ENCODE measurements around the gene PCDHGB4.
"Not testable (repeated sequence)": the region's sequence is repeated elsewhere in the genome, so short reads cannot be mapped to it uniquely, and the experiment has no call there.

The PCDHGB4 gene

DNA sequence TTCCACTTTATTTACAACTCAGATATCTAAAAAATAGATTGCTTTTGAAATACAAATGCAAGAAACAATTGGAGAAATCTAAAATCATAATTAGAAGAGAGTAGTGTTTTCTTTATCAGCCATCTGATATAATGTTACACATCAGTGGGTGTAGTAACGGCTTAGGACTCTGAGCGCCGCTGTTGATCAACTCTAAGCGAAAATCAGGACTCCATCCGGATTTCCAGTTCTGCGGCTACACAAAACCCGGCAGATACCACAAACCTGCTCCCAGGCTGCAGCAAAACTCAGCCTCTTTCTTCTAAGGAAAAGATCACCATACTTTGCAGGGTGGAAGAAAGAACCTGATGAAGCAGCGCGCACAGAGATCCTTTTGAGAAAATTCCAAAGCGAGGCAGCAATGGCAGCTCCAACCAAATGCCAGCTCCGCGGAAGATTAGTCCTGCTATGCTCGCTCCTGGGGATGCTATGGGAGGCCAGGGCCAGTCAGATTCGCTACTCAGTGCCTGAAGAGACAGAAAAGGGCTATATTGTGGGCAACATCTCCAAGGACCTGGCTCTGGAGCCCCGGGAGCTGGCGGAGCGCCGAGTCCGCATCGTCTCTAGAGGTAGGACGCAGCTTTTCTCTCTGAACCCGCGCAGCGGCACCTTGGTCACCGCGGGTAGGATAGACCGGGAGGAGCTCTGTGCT, 15.2 kb downstream of the PCDHGB4 start, which contains the start of gene PCDHGA9:
Gene PCDHGA9 (plus strand): TSS at position 226 of the 691 bp plus-strand sequence. CDS start 175 bp downstream, at position 401.
- DNase-seq, result no peak

- DNase-seq, result no peak
These were observed 15.9 kb downstream of the PCDHGB4 start for GRCh38 chr5:141403387-141403786.

GRCh38 chr5:141407790-141408505, 20.4 kb downstream of the PCDHGB4 start, which contains the start of gene PCDHGB6:
Gene PCDHGB6 (plus strand): TSS chr5:141408021. CDS start chr5:141408203, 182 bp downstream.
- peak; percentile 25 for DNase-seq

DNA sequence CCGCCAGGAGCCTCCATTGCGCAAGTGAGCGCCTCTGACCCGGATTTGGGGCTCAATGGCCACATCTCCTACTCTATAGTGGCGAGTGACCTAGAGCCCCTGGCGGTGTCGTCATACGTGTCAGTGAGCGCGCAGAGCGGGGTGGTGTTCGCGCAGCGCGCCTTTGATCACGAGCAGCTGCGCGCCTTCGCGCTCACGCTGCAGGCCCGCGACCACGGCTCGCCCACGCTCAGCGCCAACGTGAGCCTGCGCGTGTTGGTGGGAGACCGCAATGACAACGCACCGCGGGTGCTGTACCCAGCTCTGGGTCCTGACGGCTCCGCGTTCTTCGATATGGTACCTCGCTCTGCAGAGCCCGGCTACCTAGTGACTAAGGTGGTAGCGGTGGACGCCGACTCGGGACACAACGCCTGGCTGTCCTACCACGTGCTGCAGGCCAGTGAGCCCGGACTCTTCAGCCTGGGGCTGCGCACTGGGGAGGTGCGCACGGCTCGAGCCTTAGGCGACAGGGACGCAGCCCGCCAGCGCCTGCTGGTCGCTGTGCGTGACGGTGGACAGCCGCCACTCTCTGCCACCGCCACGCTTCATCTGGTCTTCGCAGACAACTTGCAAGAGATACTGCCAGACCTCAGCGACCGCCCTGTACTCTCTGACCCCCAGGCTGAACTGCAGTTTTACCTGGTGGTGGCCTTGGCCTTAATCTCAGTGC, 22.3 kb downstream of the PCDHGB4 start:
- DNase-seq, result no peak

DNA sequence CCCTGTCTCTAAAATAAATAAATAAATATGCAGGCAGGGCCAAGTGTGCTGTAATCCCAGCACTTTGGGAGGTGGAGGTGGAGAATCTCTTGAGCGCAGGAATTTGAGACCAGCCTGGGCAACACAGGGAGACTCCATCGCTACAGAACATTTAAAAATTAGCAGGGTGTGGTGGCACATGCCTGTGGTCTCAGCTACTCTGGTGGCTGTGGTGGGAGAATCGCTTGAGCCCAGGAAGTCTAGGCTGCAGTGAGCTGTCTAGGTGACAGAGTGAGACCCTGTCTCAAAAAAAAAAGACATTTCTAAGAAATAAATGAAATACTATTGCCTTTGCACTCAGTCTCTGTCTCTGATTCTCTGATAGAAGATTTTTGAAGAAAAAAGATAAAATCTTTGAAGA, 24.1 kb downstream of the PCDHGB4 start:
- no peak for DNase-seq

GRCh38 chr5:141412854-141413539, 25.5 kb downstream of the PCDHGB4 start, which contains the start of gene PCDHGA10:
Gene PCDHGA10 (plus strand): TSS chr5:141412987. CDS start chr5:141413176, 189 bp downstream.
- DNase-seq, result peak; percentile 50

DNA sequence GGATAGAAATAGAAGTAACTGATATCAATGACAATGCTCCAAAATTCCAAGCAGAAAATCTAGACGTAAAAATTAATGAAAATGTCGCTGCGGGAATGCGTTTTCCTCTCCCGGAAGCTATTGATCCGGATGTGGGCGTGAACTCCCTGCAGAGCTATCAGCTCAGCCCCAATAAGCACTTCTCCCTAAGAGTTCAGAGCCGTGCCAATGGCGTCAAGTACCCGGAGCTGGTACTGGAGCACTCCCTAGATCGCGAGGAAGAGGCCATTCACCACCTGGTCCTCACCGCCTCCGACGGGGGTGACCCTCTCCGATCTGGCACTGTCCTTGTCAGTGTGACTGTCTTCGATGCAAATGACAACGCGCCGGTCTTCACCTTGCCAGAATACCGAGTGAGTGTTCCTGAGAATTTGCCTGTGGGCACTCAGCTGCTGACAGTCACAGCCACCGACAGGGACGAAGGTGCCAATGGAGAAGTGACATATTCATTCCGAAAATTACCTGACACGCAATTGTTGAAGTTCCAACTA, 26.1 kb downstream of the PCDHGB4 start:
- DNase-seq, result no peak

GRCh38 chr5:141414548-141415274, 27.2 kb downstream of the PCDHGB4 start:
- not testable (repeated sequence) for DNase-seq

DNA sequence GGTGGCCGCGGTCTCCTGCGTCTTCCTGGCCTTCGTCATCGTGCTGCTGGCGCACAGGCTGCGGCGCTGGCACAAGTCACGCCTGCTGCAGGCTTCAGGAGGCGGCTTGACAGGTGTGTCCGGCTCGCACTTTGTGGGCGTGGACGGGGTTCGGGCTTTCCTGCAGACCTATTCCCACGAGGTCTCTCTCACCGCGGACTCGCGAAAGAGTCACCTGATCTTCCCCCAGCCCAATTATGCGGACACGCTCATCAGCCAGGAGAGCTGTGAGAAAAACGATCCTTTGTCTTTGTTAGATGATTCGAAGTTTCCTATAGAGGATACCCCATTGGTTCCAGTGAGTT, 27.7 kb downstream of the PCDHGB4 start:
- not testable (repeated sequence) for DNase-seq

- peak; percentile 22 for DNase-seq
These were observed 30.1 kb downstream of the PCDHGB4 start, which contains the start of gene PCDHGB7 for GRCh38 chr5:141417494-141418172. Gene PCDHGB7 (plus strand): TSS chr5:141417677. CDS start chr5:141417860, 183 bp downstream.

DNA sequence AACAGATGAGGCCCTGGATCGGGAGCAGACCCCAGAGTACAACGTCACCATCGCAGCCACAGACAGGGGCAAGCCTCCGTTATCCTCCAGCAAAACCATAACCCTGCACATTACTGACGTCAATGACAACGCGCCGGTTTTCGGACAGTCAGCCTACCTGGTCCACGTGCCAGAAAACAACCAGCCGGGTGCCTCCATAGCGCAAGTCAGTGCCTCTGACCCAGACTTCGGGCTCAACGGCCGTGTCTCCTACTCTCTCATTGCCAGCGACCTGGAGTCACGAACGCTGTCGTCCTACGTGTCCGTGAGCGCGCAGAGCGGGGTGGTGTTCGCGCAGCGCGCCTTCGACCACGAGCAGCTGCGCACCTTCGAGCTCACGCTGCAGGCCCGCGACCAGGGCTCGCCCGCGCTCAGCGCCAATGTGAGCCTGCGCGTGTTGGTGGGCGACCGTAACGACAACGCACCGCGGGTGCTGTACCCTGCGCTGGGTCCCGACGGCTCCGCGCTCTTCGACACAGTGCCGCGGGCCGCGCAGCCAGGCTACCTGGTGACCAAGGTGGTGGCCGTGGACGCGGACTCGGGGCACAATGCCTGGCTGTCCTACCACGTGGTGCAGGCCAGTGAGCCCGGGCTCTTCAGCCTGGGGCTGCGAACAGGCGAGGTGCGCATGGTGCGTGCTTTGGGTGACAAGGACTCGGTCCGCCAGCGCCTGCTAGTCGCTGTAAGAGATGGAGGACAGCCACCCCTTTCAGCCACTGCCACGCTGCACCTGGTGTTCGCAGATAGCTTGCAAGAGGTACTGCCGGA, 31.8 kb downstream of the PCDHGB4 start:
- no peak for DNase-seq

DNA sequence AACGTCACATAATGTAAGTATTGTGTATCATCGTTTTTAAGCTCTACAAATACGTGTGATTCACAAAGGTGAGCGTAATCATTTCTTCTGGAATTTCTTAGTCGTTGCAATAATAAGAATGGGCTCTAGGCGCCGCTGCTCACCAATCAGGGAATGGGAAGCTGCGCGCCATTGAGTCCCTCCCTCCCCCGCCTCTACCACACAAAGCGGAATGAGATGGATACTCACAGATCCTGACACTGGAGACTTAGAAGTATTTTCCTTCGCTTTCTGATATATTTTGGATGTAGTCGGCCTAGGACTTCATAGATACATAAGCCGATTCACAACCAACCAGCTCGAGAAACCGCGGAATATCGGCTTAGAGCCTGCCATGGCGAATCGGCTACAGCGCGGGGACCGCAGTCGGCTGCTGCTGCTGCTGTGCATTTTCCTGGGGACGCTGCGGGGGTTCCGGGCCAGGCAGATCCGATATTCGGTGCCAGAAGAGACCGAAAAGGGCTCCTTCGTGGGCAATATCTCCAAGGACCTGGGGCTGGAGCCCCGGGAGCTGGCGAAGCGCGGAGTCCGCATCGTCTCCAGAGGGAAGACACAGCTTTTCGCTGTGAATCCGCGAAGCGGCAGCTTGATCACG, 33.5 kb downstream of the PCDHGB4 start, which contains the start of gene PCDHGA11:
Gene PCDHGA11 (plus strand): TSS at position 197 of the 634 bp plus-strand sequence. CDS start 177 bp downstream, at position 374.
- peak; percentile 19 for DNase-seq

- no peak for DNase-seq
These were observed 34.0 kb downstream of the PCDHGB4 start for GRCh38 chr5:141421489-141421855.

DNA sequence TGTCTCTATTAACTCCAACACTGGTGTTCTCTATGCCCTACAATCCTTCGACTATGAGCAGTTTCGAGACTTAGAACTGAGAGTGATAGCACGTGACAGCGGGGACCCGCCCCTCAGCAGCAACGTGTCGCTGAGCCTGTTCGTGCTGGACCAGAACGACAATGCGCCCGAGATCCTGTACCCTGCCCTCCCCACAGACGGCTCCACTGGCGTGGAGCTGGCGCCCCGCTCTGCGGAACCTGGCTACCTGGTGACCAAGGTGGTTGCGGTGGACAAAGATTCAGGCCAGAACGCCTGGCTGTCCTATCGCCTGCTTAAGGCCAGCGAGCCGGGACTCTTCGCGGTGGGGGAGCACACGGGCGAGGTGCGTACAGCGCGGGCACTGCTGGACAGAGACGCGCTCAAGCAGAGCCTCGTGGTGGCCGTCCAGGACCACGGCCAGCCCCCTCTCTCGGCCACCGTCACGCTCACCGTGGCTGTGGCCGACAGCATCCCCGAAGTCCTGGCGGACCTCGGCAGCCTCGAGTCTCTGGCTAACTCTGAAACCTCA, 35.3 kb downstream of the PCDHGB4 start:
- DNase-seq, result no peak

GRCh38 chr5:141427783-141428426, 40.4 kb downstream of the PCDHGB4 start:
- no peak for DNase-seq

- no peak for DNase-seq
These were observed 43.0 kb downstream of the PCDHGB4 start, which contains the start of gene PCDHGA12 for GRCh38 chr5:141430332-141431113. Gene PCDHGA12 (plus strand): TSS chr5:141430507. CDS start chr5:141430760, 253 bp downstream.

- no peak for DNase-seq
These were observed 43.8 kb downstream of the PCDHGB4 start for GRCh38 chr5:141431286-141431685.

DNA sequence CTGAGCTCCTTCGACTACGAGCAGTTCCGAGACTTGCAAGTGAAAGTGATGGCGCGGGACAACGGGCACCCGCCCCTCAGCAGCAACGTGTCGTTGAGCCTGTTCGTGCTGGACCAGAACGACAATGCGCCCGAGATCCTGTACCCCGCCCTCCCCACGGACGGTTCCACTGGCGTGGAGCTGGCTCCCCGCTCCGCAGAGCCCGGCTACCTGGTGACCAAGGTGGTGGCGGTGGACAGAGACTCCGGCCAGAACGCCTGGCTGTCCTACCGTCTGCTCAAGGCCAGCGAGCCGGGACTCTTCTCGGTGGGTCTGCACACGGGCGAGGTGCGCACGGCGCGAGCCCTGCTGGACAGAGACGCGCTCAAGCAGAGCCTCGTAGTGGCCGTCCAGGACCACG, 44.8 kb downstream of the PCDHGB4 start:
- not testable (repeated sequence) for DNase-seq

All from activated CD4-positive, alpha-beta T cell treated with anti-CD3 and anti-CD28 coated beads, Interleukin-2, amount 50 U/mL, for 1 hour (primary cell).